Measurements from ENCODE around the gene TRIO.

DNA sequence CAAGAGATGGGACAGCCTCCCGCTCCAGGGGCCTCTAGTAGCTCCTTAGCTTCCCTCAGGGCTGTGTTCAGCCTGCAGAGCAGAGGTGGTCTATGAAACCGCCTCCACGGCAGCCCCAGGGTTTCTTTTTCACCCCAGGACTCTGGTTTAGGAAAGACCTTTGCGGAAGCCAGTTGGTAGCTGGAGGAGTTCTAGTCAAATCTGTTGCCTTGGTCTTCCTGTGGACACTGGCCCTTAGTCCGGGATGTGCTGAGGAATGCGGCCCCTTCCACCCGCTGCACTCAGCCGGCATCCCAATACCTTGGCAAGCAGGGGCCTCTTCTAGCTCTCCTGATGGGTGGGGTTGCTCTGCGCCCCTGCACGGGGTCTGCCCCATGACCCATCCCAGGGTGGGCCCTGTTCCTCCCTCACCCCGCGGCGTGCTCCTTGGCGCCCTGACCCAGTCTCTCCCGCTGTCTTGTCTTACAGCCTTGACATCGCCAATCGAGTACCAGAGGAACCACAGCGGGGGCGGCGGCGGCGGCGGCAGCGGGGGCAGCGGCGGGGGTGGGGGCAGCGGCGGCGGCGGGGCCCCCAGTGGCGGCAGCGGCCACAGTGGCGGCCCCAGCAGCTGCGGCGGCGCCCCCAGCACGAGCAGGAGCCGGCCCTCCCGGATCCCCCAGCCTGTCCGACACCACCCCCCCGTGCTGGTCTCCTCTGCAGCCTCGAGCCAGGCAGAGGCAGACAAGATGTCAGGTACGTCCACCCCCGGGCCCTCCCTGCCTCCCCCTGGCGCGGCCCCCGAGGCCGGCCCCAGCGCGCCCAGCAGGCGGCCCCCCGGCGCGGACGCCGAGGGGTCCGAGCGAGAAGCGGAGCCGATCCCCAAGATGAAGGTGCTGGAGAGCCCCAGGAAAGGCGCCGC, 344.1 kb downstream of the TRIO start:
- TF ChIP-seq, protein P1, sequence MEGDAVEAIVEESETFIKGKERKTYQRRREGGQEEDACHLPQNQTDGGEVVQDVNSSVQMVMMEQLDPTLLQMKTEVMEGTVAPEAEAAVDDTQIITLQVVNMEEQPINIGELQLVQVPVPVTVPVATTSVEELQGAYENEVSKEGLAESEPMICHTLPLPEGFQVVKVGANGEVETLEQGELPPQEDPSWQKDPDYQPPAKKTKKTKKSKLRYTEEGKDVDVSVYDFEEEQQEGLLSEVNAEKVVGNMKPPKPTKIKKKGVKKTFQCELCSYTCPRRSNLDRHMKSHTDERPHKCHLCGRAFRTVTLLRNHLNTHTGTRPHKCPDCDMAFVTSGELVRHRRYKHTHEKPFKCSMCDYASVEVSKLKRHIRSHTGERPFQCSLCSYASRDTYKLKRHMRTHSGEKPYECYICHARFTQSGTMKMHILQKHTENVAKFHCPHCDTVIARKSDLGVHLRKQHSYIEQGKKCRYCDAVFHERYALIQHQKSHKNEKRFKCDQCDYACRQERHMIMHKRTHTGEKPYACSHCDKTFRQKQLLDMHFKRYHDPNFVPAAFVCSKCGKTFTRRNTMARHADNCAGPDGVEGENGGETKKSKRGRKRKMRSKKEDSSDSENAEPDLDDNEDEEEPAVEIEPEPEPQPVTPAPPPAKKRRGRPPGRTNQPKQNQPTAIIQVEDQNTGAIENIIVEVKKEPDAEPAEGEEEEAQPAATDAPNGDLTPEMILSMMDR (IDR thresholded peaks at IDR 0.05) = no peak
- TF ChIP-seq NR3C1 (CRISPR knock-in tag; conservative IDR thresholded peaks at IDR 0.05; ENCODE audit: low read depth) (no peak), RELA (CRISPR knock-in tag; IDR thresholded peaks at IDR 0.05; ENCODE audit: borderline replicate concordance) (no peak), GRHL2 (CRISPR knock-in tag; IDR thresholded peaks at IDR 0.05; ENCODE audit: insufficient replicate concordance, severe bottlenecking) (no peak), FOXJ3 (CRISPR knock-in tag; IDR thresholded peaks at IDR 0.05; ENCODE audit: borderline replicate concordance) (no peak), ESRRA (CRISPR knock-in tag; IDR thresholded peaks at IDR 0.05; ENCODE audit: borderline replicate concordance) (no peak), ATF3 (CRISPR knock-in tag; conservative IDR thresholded peaks at IDR 0.05) (no peak), PREB (CRISPR knock-in tag; IDR thresholded peaks at IDR 0.05; ENCODE audit: borderline replicate concordance) (no peak), GTF2I (CRISPR knock-in tag; conservative IDR thresholded peaks at IDR 0.05) (no peak), ZBTB21 (CRISPR knock-in tag; IDR thresholded peaks at IDR 0.05; ENCODE audit: borderline replicate concordance) (no peak)
- TF ChIP-seq, protein P2, sequence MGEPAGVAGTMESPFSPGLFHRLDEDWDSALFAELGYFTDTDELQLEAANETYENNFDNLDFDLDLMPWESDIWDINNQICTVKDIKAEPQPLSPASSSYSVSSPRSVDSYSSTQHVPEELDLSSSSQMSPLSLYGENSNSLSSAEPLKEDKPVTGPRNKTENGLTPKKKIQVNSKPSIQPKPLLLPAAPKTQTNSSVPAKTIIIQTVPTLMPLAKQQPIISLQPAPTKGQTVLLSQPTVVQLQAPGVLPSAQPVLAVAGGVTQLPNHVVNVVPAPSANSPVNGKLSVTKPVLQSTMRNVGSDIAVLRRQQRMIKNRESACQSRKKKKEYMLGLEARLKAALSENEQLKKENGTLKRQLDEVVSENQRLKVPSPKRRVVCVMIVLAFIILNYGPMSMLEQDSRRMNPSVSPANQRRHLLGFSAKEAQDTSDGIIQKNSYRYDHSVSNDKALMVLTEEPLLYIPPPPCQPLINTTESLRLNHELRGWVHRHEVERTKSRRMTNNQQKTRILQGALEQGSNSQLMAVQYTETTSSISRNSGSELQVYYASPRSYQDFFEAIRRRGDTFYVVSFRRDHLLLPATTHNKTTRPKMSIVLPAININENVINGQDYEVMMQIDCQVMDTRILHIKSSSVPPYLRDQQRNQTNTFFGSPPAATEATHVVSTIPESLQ (CRISPR knock-in tag; IDR thresholded peaks at IDR 0.05) = no peak
- TF ChIP-seq, protein P3, sequence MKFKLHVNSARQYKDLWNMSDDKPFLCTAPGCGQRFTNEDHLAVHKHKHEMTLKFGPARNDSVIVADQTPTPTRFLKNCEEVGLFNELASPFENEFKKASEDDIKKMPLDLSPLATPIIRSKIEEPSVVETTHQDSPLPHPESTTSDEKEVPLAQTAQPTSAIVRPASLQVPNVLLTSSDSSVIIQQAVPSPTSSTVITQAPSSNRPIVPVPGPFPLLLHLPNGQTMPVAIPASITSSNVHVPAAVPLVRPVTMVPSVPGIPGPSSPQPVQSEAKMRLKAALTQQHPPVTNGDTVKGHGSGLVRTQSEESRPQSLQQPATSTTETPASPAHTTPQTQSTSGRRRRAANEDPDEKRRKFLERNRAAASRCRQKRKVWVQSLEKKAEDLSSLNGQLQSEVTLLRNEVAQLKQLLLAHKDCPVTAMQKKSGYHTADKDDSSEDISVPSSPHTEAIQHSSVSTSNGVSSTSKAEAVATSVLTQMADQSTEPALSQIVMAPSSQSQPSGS (CRISPR knock-in tag; IDR thresholded peaks at IDR 0.05; ENCODE audit: borderline replicate concordance, low read depth) = no peak
